Medulla oblongata (tissue), 1 donor: Measurements from ENCODE around the gene LST1.
"Not testable (repeated sequence)": the region's sequence is repeated elsewhere in the genome, so short reads cannot be mapped to it uniquely, and the experiment has no call there.

Experiments used
- DNase-seq: peaks from one replicate; pipeline ENCODE4 v3.0.0-alpha.2; 2015; ENCODE audit errors: extremely low spot score

The LST1 gene

DNA sequence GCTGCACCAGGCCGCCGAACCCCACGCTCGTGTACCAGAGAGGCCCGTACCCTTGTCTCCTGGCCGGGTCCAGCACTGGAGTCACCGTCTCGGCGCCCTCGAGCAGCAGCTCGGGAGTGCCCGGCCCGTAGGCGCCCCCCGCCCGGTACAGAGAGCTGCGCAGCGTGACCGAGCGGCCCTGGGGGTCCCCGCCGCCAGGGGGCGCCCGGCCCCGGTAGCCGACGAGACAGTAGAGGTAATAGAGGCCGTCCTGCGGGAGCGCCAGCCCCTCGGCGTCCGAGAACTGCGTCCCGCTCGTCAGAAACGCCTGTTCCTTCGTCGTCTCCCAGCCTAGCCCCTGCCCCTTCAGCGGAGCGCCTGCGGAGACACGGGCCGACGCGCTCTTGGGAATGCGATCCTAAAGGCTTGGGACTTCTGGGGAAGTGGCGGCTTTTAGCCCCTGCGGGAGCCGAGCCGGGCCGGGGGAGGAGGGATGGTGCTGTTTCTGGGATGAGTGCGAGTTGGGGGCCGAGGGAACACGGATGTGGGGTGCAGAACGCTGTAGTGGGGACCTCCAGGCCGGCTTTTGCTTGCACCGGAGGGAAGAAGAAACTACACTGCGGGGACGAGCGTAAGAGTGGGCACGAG is 5.2 kb upstream of the LST1 start:
- peak; percentile 84 for DNase-seq

DNA sequence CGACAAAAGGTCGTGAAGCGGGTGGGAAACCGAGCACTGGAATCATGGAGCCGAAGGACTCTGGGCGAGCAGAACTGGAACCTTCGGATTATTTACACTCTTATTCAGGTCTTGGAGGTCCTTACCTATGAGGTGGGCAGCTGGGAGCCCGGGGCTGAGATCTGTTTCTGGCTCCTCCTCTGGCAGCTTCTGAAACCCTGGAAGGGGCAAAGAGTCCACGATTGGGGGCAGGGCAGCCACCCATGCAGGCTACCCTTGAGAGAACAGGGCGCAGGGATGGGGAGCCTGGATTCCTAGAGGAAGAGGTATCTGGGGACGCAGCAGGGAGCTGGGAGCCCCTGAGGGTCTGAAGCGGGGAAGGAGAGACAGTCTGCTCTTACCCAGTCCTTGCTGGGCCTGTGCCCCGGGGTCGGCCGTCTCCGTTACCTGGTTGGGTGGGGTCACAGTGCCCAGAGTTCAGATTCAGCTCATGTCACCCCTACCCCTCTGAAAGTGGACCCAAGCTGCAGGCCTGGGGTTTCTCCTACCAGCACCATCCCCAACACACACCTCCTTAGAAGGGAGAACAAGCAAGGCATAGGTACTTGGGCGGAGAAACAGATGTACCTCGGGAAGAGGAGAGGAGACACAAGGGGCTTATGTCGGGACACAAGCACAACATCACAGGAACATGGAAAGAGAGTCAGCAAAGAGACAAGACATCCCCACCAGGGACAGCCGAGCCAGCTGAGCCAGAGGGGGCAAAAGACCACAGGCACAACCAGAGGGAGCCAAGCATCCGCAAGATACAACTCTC is 4.4 kb upstream of the LST1 start:
- no peak for DNase-seq

DNA sequence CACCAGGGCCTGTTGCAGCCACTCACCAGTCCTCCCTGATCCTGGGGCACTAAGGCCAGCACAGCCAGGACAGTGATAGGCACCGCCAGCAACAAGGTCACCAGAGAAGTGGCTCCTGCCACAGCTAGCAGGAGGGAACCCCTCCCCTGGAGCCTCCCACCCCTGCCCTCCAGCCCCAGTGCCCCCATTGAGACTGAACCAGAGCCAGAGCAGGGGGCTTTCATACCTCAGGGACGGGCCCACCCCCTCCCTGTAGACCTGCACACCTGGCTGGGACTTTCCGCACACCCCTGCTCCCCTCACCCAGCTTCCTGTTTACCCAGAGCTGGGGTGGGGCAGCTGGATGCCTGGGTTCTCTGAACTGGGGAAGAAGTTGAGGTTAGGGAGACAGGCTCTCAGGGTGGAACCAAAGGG is 3.8 kb upstream of the LST1 start, which contains the start of gene LTB:
Gene LTB (minus strand): TSS at position 195 of the 414 bp plus-strand sequence. CDS start 7 bp downstream, at position 188.
- DNase-seq = no peak

DNA sequence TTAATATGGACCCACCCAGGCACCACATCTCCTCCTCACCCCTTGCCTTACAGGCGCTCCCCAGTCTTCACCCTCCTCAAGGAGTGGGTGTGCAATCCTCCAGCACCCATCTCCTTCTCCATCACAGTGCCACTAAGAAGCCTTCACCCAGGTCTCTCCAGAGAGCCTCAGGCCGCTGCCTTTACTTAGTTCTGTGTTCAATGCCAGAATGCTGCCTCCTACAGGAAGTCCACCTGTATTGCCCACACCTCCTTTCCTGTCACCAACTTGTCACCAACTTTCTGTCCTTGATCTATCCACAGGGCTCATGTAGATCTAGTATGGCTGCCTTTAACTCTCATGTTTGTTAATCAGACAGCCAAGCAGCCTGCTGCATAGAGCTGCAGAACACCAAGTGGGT is 586 bp upstream of the LST1 start:
- DNase-seq = no peak

DNA sequence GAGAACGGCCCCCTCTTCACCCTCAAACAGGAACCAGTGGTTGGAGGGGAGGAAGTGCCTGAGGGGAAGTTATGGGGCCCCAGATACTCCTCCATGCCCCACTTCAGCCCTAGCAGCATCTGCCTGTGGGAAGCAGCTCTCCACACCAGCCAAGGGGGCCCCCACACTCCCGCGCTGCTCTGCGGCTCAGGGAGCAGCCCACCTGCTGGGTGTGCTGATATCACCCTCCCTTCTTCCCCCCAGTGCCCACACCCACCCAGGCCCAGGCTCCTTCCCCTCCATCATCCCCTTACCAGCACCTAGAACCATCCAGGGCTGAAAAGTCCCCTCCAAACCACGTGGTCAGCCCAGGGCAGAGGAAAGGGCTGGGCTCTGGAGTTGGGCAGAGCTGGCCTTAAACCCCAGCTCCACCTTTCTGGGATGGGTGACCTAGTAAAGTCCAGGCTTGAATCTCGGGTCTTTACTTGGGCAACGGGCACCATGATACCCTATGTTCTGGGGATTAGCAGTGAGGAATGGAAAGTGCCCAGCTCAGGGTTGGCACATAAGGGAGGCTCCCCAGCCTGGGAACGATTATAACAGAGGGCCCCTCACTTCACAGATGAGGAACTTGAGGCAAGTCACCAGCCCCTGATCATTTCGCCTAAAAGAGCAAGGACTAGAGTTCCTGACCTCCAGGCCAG is 663 bp downstream of the LST1 start:
- peak; percentile 67 for DNase-seq

DNA sequence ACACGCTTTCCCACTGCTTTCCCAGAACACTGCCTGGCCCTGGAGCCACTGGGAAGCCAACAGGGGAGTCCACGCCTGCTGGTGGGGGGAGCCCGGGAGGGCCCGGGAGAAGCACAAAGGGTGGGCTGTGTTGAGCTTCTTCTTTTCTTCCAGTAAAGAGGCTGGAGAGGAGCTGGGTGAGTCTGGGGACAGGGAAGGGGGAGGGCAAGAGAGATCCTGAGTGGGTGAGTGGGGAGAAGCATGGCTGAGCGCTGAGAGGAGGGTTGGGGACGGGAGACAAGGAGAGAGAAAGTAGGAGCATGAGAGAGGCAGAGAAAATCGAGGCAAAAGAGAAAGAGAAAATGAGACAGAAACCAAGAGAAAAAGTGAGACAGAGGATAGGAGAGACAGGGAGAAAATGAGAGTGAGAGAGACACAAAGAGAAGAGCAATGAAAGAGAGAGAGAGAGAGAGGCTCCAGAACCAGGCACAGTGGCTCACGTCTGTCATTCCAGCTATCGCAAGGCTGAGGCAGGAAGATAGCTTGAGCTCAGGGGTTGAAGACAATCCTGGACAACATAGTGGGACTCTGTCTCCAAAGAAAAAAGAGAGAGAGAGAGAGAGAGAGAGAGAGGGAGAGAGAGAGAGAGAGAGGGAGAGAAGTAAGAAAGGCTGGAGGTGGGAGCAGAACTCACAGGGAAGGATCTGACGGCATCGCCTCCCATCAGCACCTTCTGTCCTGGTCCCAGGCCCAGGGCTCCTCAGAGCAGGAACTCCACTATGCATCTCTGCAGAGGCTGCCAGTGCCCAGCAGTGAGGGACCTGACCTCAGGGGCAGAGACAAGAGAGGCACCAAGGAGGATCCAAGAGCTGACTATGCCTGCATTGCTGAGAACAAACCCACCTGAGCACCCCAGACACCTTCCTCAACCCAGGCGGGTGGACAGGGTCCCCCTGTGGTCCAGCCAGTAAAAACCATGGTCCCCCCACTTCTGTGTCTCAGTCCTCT is 2.0 kb downstream of the LST1 start:
- DNase-seq = no peak

DNA sequence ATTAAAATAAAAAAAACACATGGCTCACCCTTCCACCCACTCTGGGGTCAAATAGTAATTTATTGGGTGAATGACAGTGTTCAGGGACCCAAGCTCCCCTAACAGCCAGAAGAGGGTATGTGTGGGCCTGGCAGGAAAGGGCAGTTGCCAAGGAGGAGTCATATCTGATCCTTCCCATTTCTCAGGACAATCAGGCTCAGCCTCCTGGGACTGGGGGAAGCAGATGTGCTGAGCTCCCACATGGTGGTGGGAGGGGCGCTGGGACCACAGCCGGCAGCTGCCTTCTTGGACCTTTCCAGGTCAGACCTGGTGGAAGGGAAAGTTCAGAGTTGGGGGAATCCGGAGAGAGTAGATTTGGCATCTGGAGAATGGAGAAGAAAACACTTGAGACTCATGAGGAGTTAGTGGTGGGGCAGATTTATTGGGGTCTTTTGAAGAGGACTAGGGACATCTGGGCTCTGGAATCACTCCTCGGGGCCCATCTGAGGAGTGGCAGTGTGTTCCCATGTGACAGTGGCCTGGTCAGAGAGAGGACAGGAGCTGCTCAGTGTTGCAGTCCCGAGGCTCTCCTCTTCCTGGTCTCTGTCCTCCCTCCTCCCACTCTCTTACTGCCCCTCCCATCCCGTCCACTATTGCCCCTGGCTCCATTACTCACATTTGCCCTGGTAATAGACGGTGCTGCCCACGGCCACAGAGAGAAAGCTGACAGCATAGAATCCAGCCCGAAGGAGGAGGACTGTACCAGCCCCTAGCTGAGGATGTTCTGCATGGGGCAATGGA is 3.0 kb downstream of the LST1 start:
- no peak for DNase-seq

DNA sequence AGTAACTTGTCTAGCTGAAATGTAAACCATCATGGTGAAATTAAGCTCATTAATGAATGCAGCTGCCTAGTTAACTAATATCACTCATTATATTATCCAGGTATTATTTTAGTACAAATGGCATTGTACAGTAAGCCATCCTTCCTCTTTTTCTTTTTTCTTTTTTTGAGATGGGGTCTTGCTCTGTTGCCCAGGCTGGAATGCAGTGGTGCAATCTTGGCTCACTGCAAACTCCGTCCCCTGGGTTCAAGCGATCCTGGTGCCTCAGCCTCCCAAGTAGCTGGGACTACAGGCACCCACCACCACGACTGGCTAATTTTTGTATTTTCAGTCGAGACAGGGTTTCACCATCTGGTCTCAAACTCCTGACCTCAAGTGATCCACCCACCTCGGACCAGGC is 4.6 kb downstream of the LST1 start:
- not testable (repeated sequence) for DNase-seq

DNA sequence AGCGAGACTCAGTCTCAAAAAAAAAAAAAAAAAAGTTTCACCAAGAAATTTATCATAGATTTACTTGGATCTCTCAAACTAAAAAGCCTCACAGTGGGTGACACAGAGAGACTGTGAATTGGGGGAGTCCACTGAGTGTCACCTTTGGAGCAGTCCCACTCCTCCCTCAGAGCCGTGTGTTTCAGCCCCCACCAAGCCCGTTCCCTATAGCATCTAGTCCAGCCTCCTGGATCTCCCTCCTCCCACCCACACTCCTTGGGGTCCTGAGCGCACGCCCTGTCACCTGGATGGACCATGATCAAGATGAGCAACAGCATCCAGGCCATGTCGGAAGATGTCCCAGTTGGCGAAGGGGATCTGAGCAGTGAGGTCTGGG is 6.3 kb downstream of the LST1 start:
- no peak for DNase-seq

DNA sequence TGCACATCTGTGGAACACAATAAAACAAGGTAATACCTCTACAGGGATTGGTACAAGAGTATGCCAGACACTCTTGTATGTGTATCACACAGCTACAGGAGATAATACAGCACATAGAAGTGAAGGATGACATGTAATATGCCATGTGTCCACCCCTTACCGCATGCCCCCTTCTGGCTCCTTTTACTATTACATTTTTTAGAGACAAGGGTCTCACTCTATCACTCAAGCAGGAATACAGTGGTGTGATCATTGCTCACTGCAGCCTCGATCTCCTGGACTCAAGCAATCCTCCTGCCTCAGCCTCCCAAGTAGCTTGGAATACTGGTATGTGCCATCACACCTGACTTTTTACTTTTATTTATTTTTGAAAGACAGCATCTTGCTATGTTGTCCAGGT is 10.9 kb downstream of the LST1 start:
- DNase-seq = peak; percentile 20

DNA sequence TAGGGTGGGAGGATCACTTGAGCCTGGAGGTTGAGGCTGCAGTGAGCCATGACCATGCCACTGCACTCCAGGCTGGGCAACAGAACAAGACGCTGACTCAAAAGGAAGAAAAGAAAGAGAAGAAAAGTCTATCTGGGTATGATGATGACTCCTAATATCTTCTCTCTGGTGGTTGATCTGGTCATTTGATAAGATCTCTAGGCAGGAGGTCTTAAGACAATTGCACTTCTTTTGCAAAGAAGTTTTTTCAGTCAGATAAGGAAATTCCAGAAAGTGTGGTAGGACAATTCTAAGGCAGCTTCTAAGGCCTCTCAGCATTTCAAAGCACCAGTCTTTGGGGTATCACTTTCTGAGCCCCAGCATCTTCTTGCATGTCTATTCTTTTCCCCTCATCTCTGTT is 21.2 kb downstream of the LST1 start:
- DNase-seq = no peak

DNA sequence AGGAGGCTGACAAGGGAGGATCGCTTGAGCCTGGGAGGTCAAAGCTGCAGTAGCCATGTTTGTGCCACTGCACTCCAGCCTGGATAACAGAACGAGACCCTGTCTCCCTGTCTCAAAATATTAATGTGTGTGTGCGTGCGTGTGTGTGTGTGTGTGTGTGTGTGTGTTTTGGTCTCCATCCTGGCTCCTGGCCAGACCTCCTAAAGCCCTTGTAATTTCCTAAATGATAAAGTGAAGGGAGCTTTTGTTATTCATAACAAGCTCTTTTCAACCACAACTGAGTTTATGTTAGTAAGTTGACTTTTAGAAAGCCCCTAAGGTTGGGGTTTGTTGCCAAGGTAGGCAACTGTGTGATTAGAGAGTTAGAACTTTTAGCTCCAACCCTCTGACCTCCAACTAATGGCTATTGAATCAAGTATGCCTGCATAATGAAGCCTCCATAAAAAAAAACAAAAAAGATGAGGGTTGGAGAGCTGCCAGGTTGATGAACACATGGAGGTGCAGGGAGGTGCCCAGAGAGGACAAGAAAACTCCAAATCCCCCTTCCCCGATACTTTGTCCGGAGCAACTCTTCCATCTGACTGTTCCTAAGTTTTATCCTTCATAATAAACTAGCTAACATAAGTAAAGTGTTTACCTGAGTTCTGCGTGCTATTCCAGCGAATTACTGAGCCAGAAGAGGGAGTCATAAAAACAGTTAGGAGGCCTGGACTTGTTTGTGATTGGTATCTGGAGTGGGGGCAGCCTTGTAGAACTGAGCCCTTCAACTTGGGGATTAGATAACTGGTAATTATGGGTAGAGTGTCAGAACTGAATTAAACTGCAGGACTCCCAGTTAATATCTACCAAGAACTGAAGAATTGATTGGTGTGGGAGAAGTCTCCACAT is 23.7 kb downstream of the LST1 start:
- DNase-seq = peak; percentile 1

DNA sequence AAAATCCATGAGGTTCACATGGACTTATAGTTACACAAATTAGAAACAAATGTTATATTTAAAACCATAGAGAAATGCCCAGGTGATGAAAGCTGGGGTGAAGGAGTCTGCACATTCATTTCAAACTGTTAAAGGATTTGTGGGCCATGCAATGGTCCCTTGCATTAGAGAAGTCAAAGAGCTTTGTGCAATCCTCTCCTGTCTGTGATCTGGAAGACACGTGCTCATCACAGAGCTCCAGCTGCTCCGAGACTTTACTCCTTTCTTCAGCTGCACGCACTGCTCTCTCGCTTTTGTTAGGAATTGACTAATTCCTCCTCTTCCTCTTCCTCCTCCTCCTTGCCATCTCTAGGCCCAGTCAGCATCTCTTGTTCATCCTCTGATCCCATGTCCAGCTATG is 24.9 kb downstream of the LST1 start:
- no peak for DNase-seq

DNA sequence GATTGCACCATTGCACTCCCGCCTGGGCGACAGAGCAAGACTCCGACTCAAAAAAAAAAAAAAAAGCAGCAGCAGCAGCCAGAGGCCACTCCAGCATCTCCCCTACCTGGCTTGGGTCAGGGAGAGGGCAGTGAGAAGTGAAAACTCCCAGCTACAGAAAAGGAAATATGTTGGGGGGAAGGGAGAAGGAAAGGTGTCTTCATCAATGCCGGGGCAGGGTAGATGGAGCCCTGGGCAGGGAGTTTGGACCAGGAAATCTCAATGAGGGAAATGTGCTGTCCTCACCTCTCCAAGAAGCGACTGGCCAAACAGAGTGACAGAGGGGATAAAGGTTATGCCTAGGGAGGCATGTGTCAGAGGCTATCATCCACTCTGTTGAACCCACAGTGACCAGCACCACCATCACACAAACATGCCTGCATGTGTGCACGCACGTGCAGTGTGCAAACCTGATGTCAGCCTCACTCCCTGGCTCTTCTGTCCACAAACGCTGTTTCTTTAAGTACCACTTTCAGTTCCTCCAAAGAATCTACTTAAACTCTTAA is 28.1 kb downstream of the LST1 start:
- peak; percentile 62 for DNase-seq

DNA sequence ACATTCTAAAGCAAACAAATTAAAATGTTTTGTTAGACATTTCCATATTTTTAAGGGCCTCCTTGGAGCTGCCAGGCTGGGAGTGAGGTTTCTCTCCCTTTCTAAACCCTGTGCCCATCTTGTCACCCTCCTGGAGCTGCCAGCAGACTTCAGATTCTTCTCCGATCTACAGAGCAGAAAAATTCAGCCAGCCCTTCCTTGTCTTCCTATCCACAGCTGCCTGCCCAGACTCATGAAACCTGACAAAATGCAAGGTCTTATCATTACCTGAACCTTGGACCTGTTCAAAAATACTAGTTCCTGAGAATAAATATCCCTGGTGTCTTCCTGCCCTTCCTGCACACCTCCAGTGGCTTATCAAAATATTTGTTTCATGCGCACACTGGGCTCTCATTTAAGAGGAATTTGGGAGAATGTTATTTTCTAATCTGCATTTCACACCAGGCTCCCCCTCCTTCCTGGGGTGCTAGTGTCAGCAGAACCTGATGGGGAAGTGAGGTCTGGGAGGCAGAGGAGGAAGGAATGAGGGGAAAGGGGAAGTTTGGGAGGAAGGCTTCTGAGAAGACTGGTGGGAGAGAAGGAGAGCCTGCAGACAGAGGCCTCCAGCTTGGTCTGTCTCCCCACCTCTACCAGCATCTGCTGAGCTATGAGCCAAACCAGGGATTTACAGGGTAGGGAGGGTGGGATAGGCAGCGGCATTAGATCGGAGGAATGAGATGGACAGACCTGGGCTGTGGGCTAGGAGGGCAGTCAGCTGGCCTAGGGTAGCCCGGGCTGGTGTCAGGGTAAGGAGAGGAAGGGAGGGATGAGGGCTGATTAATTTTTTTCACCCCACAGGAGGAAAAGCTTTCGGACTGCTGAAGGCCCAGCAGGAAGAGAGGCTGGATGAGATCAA is 28.9 kb downstream of the LST1 start, which contains the start of gene AIF1:
Gene AIF1 (plus strand): TSS at position 551 of the 895 bp plus-strand sequence. CDS start 96 bp downstream, at position 647.
- DNase-seq = peak; percentile 81

DNA sequence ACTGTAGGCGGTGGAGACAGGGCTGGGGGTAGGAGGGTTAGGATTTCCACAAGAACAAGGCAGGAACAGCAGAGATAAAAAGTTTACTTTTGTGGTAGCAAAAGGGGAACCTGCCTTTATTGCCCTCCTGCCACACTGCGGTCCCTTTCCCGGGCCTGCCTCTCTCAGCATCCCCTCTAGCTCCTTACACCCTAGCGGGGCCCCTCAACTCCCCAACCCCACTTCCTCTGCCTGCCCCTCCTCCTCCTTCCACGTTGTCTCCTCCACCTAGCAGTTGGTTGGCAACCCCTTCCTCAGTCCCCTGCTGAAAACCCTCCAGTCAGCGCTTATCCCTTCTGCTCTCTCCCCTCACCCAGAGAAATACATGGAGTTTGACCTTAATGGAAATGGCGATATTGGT is 29.7 kb downstream of the LST1 start:
- DNase-seq = peak; percentile 30

DNA sequence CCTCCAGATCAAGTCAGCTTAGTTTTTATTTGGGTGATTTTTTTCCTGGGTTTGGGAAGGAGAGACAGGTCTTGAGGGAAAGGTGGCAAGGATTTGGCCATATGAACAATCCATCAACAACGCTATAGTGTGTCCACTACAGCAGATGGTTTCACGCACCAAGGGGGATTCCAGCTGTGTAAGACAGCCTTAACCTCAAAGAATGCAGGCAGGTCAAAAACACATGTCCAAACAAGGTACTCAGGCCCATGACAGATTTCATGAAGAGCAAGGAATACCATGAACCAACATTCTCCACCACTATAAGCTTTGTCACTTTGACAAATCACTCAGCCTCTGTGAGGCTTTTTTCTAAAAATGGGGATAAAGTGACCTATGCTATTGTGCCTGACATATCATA is 30.9 kb downstream of the LST1 start:
- no peak for DNase-seq
